IMR-90 (cell line): ENCODE data around the gene IMMT. TPM values are rescaled to one million over a fixed set of nuclear protein-coding genes. Genes with fewer than 3 reads are reported as not detected.

Experiments used
- ATAC-seq: fragments of 200-7000 bp; cut with Tn5 transposase; 2 replicates; pipeline ENCODE4 v1.9.1; 2020; ENCODE audit warnings: low read depth, mild to moderate bottlenecking, moderate library complexity
- BruUV-seq: library from RNA; stranded (reverse); fragments of 400-500 nt; replicated peaks from 2 replicates; lab custom pipeline; 2021; lab: Mats Ljungman, UMichigan
- CTCF ChIA-PET: fragments of 300-600 bp; formaldehyde crosslinking; extraction: SDS; loops from one replicate; lab custom pipeline; 2021; ENCODE audit warnings: antibody characterized with exemption; lab: Yijun Ruan, JAX
- POLR2A ChIA-PET: fragments of 300-600 bp; sonication (Branson Sonifier 250); formaldehyde crosslinking; loops from one replicate; lab custom pipeline; 2022; ENCODE audit warnings: antibody characterized with exemption; ENCODE audit not compliant: unreplicated experiment; lab: Charles Lee
- DNase-seq: peaks from one replicate; pipeline ENCODE4 v3.0.0; 2013
- H2AFZ ChIP-seq: replicated peaks from 2 replicates; pipeline ENCODE3; 2013; ENCODE audit warnings: low read length, mild to moderate bottlenecking; ENCODE audit not compliant: poor library complexity
- H2AK5ac ChIP-seq: 2 replicates; pipeline ENCODE4 v1.6.1; 2013; ENCODE audit warnings: low read depth, low read length, inconsistent platforms
- H2AK9ac ChIP-seq: replicated peaks from 2 replicates; pipeline ENCODE3; 2013; ENCODE audit warnings: mild to moderate bottlenecking, low read depth, low read length, moderate library complexity; ENCODE audit not compliant: poor library complexity
- H2BK120ac ChIP-seq: 2 replicates; pipeline ENCODE4 v1.6.1; 2013; ENCODE audit warnings: low read depth, low read length, inconsistent platforms
- H2BK15ac ChIP-seq: 3 replicates; pipeline ENCODE4 v1.6.1; 2013; ENCODE audit warnings: low read depth, low read length, inconsistent platforms
- H2BK20ac ChIP-seq: 2 replicates; pipeline ENCODE4 v1.6.1; 2013; ENCODE audit warnings: low read depth, mild to moderate bottlenecking, inconsistent platforms, low read length, moderate library complexity
- H2BK5ac ChIP-seq: 2 replicates; pipeline ENCODE4 v1.6.1; 2013; ENCODE audit warnings: mild to moderate bottlenecking, low read depth, low read length, inconsistent platforms; ENCODE audit not compliant: poor library complexity, severe bottlenecking
- H3K14ac ChIP-seq: replicated peaks from 2 replicates; pipeline ENCODE4 v1.6.1; 2013; ENCODE audit warnings: low read depth, low read length, inconsistent platforms
- H3K18ac ChIP-seq: 2 replicates; pipeline ENCODE4 v1.6.1; 2013; ENCODE audit warnings: low read depth, low read length, control low read depth
- H3K23ac ChIP-seq: 2 replicates; pipeline ENCODE4 v1.6.1; 2013; ENCODE audit warnings: low read depth, low read length, inconsistent platforms
- H3K27ac ChIP-seq: 2 replicates; pipeline ENCODE4 v1.5.1; 2013; ENCODE audit warnings: mild to moderate bottlenecking, control low read depth, low read length; ENCODE audit not compliant: insufficient read depth
- H3K27me3 ChIP-seq: 2 replicates; pipeline ENCODE4 v1.6.1; 2013; ENCODE audit warnings: low read length; ENCODE audit not compliant: control insufficient read depth, insufficient read depth
- H3K36me3 ChIP-seq: 2 replicates; pipeline ENCODE4 v1.6.1; 2013; ENCODE audit warnings: low read length, mixed read lengths; ENCODE audit not compliant: control insufficient read depth, insufficient read depth
- H3K4ac ChIP-seq: 2 replicates; pipeline ENCODE4 v1.6.1; 2013; ENCODE audit warnings: low read depth, low read length, inconsistent platforms
- H3K4me1 ChIP-seq: 2 replicates; pipeline ENCODE4 v1.6.1; 2013; ENCODE audit warnings: low read length, mixed read lengths; ENCODE audit not compliant: control insufficient read depth, insufficient read depth
- H3K4me2 ChIP-seq: 2 replicates; pipeline ENCODE4 v1.6.1; 2013; ENCODE audit warnings: low read depth, mild to moderate bottlenecking, control low read depth, low read length, moderate library complexity
- H3K4me3 ChIP-seq: 2 replicates; pipeline ENCODE4 v1.5.1; 2013; ENCODE audit warnings: low read depth, mild to moderate bottlenecking, control low read depth, low read length, moderate library complexity; ENCODE audit not compliant: insufficient read depth
- H3K56ac ChIP-seq: 2 replicates; pipeline ENCODE4 v1.6.1; 2013; ENCODE audit warnings: low read length, inconsistent platforms; ENCODE audit not compliant: insufficient read depth; ENCODE audit errors: extremely low read depth
- H3K79me1 ChIP-seq, 2 experiments: 2 replicates each; pipeline ENCODE4 v1.6.1; 2013; ENCODE audit warnings: low read length in 2 of 2, inconsistent platforms in 1 of 2, low read depth in 1 of 2
- H3K9ac ChIP-seq: 2 replicates; pipeline ENCODE4 v1.6.1; 2013; ENCODE audit warnings: low read depth, low read length, control low read depth
- H3K9me1 ChIP-seq: 2 replicates; pipeline ENCODE4 v1.6.1; 2013; ENCODE audit warnings: low read length, inconsistent platforms; ENCODE audit not compliant: insufficient read depth
- H3K9me3 ChIP-seq: 2 replicates; pipeline ENCODE4 v1.6.1; 2013; ENCODE audit warnings: low read length; ENCODE audit not compliant: control insufficient read depth, insufficient read depth
- H4K20me1 ChIP-seq: 2 replicates; pipeline ENCODE4 v1.6.1; 2013; ENCODE audit warnings: low read length, inconsistent platforms; ENCODE audit not compliant: insufficient read depth
- H4K5ac ChIP-seq: 2 replicates; pipeline ENCODE4 v1.6.1; 2013; ENCODE audit warnings: mild to moderate bottlenecking, low read depth, low read length, control low read depth
- H4K8ac ChIP-seq, 2 experiments: 2 replicates each; pipeline ENCODE4 v1.6.1; 2013; ENCODE audit warnings: low read depth in 2 of 2, low read length in 2 of 2, control low read depth in 1 of 2, inconsistent platforms in 1 of 2
- H4K91ac ChIP-seq: 2 replicates; pipeline ENCODE4 v1.6.1; 2013; ENCODE audit warnings: low read depth, low read length, inconsistent platforms; ENCODE audit not compliant: insufficient read depth
- BHLHE40 ChIP-seq: fragments of 150-350 bp; IDR thresholded peaks from 2 replicates; pipeline ENCODE4 v1.6.1; 2016; ENCODE audit warnings: mild to moderate bottlenecking, low read depth, low read length
- CHD1 ChIP-seq: IDR thresholded peaks from 2 replicates; pipeline ENCODE4 v1.6.1; 2012; ENCODE audit warnings: low read depth, low read length, improper control_type of control experiment
- CTCF ChIP-seq: conservative IDR thresholded peaks from 2 replicates; pipeline ENCODE4 v1.5.1; 2012; ENCODE audit warnings: mild to moderate bottlenecking, low read depth, low read length, improper control_type of control experiment
- FOS ChIP-seq: fragments of 150-350 bp; IDR thresholded peaks from 2 replicates; pipeline ENCODE4 v1.6.1; 2016; ENCODE audit warnings: low read depth, low read length
- NFE2L2 ChIP-seq: fragments of 150-350 bp; IDR thresholded peaks from 2 replicates; pipeline ENCODE4 v1.6.1; 2016; ENCODE audit warnings: low read depth, mild to moderate bottlenecking, low read length
- POLR2A ChIP-seq: IDR thresholded peaks from 2 replicates; pipeline ENCODE4 v1.6.1; 2012; ENCODE audit warnings: mild to moderate bottlenecking, low read depth, low read length
- RCOR1 ChIP-seq: IDR thresholded peaks from 2 replicates; pipeline ENCODE4 v1.6.1; 2012; ENCODE audit warnings: mild to moderate bottlenecking, low read length, improper control_type of control experiment; ENCODE audit not compliant: insufficient replicate concordance
- RFX5 ChIP-seq: IDR thresholded peaks from 2 replicates; pipeline ENCODE4 v1.8.0; 2012; ENCODE audit warnings: low read depth, mild to moderate bottlenecking, low read length, moderate library complexity
- SMC3 ChIP-seq: fragments of 150-350 bp; IDR thresholded peaks from 2 replicates; pipeline ENCODE4 v1.6.1; 2016; ENCODE audit warnings: low read depth, mild to moderate bottlenecking, antibody characterized with exemption, low read length, moderate library complexity
- WGBS, 2 experiments: methylation state at CpG; one replicate each; pipeline versions ENCODE4 v1.1.5 to v1.1.7; 2013; ENCODE audit warnings: missing lambda C conversion rate in 2 of 2; ENCODE audit not compliant: insufficient read length in 1 of 2; ENCODE audit errors: extremely low coverage in 2 of 2; 5-methylcytosine and 5-hydroxymethylcytosine counted together
- dilution Hi-C: fragments of 300-500 bp; cut with HindIII; formaldehyde crosslinking; loops from one replicate; pipeline ENCODE4 v1.14.3; 2018; ENCODE audit warnings: low sequenced_read_pairs; ENCODE audit not compliant: unreplicated experiment
- in situ Hi-C: fragments of 300-500 bp; cut with MboI; formaldehyde crosslinking; loops from 3 replicates; pipeline ENCODE4 v1.14.3; 2019; ENCODE audit warnings: low sequenced_read_pairs, inconsistent platforms, mixed read lengths
- intact Hi-C: fragments of 100-400 bp; cut with micrococcal nuclease; formaldehyde crosslinking; loops from 2 replicates; pipeline ENCODE4 v1.10.0; 2022
- polyA plus RNA-seq, 3 experiments: library from polyadenylated mRNA; depleted of rRNA; stranded (reverse); fragments of >200 nt; gene quantifications; 2 replicates each; pipeline ENCODE4 v1.2.3, GENCODE V29; 2012; ENCODE audit warnings: low replicate concordance in 1 of 3
- total RNA-seq: library from RNA; depleted of rRNA; stranded (reverse); fragments of >200 nt; gene quantifications from 2 replicates; pipeline ENCODE4 v1.2.3, GENCODE V29; 2012

IMMT gene
- total and polyA plus RNA-seq, 2 of the 4 experiments (the other 2 are of a cell fraction): 50.5 to 87.3 TPM

DNA sequence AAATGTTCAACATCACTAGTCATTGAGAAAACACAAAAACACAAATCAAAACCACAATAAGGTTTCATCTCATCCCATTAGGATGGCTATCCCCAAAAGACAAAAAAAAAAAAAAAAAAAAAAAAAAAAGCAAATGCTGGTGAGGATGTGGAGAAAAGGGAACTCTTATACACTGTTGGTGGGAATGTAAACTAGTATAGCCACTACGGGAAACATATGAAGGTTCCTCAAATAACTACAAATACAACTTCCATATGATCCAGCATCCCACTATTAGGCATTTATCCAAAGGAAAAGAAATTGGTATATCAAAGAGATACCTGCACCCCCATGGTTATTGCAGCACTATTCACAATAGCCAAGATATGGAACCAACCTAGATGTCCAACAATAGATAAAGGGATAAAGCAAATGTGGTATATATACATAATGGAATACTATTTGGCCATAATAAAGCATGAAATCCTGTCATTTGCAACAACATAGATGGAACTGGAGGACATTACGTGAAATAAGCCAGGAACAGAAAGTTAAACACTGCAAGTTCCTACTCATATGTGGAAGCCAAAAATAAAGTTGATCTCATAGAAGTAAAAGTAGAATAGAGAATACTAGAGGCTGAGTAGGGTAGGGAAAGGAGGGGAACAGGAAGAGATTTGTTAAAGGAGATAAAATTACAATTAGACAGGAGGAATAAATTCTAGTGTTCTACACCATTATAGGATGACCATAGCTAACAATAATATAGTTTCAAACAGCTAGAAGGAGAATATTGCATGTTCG, 98.0 kb downstream of the IMMT start:
- in situ Hi-C loops: no loop called here
- Histone ChIP-seq H2BK120ac (no peak overlapping the region), H4K20me1 (peaks cover 13% of the 10 kb centered on the region; the same call in 1 of the 2 replicates), H3K14ac (no peak overlapping the region), H3K23ac (no peak overlapping the region), H2AK9ac (no peak overlapping the region), H2BK20ac (no peak overlapping the region), H3K9ac (no peak overlapping the region), H3K4ac (no peak overlapping the region), H2AK5ac (no peak overlapping the region), H3K9me3 (no peaks in the 10 kb centered on the region), H3K4me3 (no peak overlapping the region), H3K36me3 (peaks cover 24% of the 10 kb centered on the region), H3K9me1 (no peaks in the 10 kb centered on the region), H3K27ac (no peak overlapping the region), H2AFZ (no peak overlapping the region), H4K91ac (no peak overlapping the region), H4K8ac (no peak overlapping the region), H3K18ac (no peak overlapping the region), H4K5ac (no peak overlapping the region), H2BK5ac (no peak overlapping the region), H3K79me1 (peaks cover 15 to 30% of the 10 kb centered on the region in 2 experiments), H3K4me2 (no peak overlapping the region), H3K56ac (no peak overlapping the region), H3K27me3 (no peaks in the 10 kb centered on the region), H3K4me1 (no peaks in the 10 kb centered on the region), H2BK15ac (no peak overlapping the region)
- ATAC-seq: no peak
- no peak for TF ChIP-seq NFE2L2
- no peak for TF ChIP-seq BHLHE40
- TF ChIP-seq FOS: no peak
- no peak for TF ChIP-seq SMC3
- no peak for TF ChIP-seq RFX5
- TF ChIP-seq POLR2A: no peak
- no peak for TF ChIP-seq CHD1
- no peak for TF ChIP-seq RCOR1
- TF ChIP-seq CTCF: no peak
- POLR2A ChIA-PET: no interaction called here
- WGBS, 2 experiments: no CpG with 5 or more reads among the region's 3 CpGs
- BruUV-seq: no TSS peak
- no peak for DNase-seq
- CTCF ChIA-PET: interaction anchor here (1.0 kb wide), 1 partner anchor 17 kb away, joined by 4 read pairs; no protein-coding TSS in a partner anchor
- intact Hi-C loops: no loop called here
- dilution Hi-C loops: no loop called here
